Fibroblast of the aortic adventitia (primary cell): ENCODE data around the gene OIT3. TPM values are rescaled to one million over a fixed set of nuclear protein-coding genes. Genes with fewer than 3 reads are reported as not detected.

Experiments
- DNase-seq: peaks from one replicate; pipeline ENCODE4 v3.0.0-alpha.2; 2010; ENCODE audit warnings: low read depth
- H3K4me3 ChIP-seq: 2 replicates; pipeline ENCODE4 v1.5.1; 2011; ENCODE audit warnings: low read depth, mild to moderate bottlenecking, control low read depth, low read length, moderate library complexity
- total RNA-seq: library from RNA; depleted of rRNA; stranded (reverse); fragments of >200 nt; gene quantifications from 2 replicates; pipeline ENCODE4 v1.2.3, GENCODE V29; 2012; ENCODE audit warnings: low replicate concordance
- TF ChIP-seq, protein P1 (sequence below): IDR thresholded peaks from 2 replicates; pipeline ENCODE4 v1.5.1; 2011; ENCODE audit warnings: mild to moderate bottlenecking, low read length, control low read depth, inconsistent platforms; ENCODE audit not compliant: insufficient read depth

Gene OIT3
- total RNA-seq, 1 donor = not detected

- no peak overlapping the region for H3K4me3 ChIP-seq
- DNase-seq = no peak
- TF ChIP-seq, protein P1, sequence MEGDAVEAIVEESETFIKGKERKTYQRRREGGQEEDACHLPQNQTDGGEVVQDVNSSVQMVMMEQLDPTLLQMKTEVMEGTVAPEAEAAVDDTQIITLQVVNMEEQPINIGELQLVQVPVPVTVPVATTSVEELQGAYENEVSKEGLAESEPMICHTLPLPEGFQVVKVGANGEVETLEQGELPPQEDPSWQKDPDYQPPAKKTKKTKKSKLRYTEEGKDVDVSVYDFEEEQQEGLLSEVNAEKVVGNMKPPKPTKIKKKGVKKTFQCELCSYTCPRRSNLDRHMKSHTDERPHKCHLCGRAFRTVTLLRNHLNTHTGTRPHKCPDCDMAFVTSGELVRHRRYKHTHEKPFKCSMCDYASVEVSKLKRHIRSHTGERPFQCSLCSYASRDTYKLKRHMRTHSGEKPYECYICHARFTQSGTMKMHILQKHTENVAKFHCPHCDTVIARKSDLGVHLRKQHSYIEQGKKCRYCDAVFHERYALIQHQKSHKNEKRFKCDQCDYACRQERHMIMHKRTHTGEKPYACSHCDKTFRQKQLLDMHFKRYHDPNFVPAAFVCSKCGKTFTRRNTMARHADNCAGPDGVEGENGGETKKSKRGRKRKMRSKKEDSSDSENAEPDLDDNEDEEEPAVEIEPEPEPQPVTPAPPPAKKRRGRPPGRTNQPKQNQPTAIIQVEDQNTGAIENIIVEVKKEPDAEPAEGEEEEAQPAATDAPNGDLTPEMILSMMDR = no peak
These were observed 37.7 kb upstream of the OIT3 start for GRCh38 chr10:72855790-72856189.

DNA sequence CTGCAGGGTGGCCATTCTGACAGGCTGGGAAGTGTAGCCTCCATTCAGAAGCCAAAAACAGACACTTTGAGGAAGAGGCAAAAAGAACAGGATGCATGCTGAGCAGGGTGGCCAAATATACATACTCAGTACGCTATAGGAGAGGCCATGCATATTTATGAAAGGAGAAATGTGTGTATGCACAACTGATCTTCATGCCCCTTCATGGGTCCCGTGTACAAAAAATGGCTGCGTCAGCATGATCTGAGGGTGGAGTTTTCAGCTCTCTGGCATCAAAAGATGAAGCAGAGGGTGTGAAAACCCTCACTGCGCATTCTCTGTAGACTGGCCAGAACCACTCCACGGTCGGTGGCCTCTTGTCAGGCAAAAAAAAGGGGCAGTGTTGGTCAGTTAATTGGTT is 35.5 kb upstream of the OIT3 start:
- H3K4me3 ChIP-seq = no peak overlapping the region
- no peak for DNase-seq
- TF ChIP-seq, protein P1 = no peak

- DNase-seq = no peak
- TF ChIP-seq, protein P1 = no peak
- H3K4me3 ChIP-seq = no peak overlapping the region
These were observed 30.6 kb upstream of the OIT3 start for GRCh38 chr10:72862957-72863356.

- TF ChIP-seq, protein P1 = peak; percentile 53
- DNase-seq = peak; percentile 59
These were observed 18.1 kb upstream of the OIT3 start for GRCh38 chr10:72875250-72876055.

GRCh38 chr10:72879245-72879644 is 14.3 kb upstream of the OIT3 start:
- H3K4me3 ChIP-seq = no peak overlapping the region
- no peak for DNase-seq
- TF ChIP-seq, protein P1 = no peak

More at GRCh38 chr10:72875250-72876055, 18.1 kb upstream of the OIT3 start:
- no peak overlapping the region for H3K4me3 ChIP-seq

DNA sequence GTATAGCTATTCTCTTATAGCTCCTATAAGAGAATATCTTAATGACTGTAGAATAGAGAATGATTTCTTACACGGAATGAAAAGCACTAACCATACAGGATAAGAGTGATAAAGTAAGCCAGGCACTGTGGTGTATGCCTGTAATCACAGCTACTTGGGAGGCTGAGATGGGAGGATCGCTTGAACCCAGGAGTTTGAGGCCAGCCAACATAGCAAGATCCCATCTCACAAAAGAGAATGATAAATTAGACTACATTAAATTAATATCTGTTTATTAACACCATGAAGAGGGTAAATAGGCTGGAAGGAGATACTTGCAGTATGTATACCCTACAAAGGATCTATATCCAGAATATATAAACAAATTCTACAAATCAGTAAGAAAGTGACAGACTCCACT is 12.2 kb upstream of the OIT3 start:
- TF ChIP-seq, protein P1 = no peak
- H3K4me3 ChIP-seq = no peak overlapping the region
- DNase-seq = no peak
